Cortex of kidney (tissue), 1 donor: ENCODE results near the gene CAPN8.

Experiments used
- DNase-seq: peaks from one replicate; lab custom pipeline; 2025; lab: John Stamatoyannopoulos, UW

Gene CAPN8

GRCh38 chr1:223665592-223666312 is at the start of gene CAPN8:
Gene CAPN8 (minus strand): TSS chr1:223665701. CDS start chr1:223665646, 55 bp downstream.
- DNase-seq = no peak

GRCh38 chr1:223714849-223715603 is 49.5 kb upstream of the CAPN8 start:
- no peak for DNase-seq

DNA sequence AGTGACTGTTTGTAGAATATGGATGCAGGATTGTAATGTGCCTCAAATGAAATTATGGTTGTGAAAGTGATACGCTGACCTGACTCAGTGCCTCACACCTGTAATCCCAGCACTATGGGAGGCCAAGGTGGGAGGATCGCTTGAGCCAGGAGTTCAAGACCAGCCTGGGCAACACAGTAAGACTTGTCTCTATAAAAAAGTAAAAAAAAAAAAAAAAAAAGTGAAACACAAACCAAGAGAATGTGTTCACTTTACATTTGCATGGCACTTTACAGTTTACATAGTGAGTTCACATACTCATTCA is 48.9 kb upstream of the CAPN8 start:
- DNase-seq = no peak

GRCh38 chr1:223713546-223714420 is 48.3 kb upstream of the CAPN8 start:
- no peak for DNase-seq

DNA sequence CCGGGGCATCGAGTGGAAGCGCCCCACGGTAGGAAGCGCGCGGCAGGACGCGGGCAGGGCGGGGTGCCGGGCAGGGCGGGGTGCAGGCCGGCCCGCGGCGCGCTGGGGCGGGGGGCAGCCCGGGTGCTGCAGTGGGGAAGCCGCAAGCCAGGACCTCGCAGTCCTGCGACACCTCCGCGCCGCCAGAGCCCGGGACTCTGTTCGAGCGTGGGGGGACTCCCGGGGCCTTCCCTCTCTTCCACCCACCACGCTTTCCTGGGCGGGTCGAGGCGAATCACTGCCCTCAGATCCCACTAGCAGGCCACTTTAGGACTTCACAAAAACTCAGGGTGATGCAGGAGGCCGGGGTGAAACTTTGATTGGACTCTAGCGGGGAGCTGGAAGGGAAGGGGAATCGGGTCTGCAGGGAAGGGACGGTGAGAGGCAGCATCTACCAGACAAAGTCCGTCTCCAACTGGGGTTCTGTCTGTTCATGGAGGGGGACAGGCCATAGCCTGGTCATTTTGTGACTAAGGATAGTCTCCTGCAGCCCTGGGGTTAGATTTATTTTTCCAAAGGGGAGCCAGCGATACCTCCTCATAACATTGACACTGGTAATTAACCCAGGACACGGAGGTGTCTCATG is 47.5 kb upstream of the CAPN8 start:
- no peak for DNase-seq

GRCh38 chr1:223712194-223712849 is 46.8 kb upstream of the CAPN8 start, which contains the start of gene CAPN2:
Gene CAPN2 (plus strand): TSS chr1:223712539. CDS start chr1:223712641, 102 bp downstream.
- no peak for DNase-seq

GRCh38 chr1:223711747-223712193 is 46.3 kb upstream of the CAPN8 start:
- no peak for DNase-seq

- no peak for DNase-seq
Measured at GRCh38 chr1:223711173-223711572, 45.7 kb upstream of the CAPN8 start.

- no peak for DNase-seq
Measured at GRCh38 chr1:223710179-223711133, 45.0 kb upstream of the CAPN8 start.

GRCh38 chr1:223709598-223709997 is 44.1 kb upstream of the CAPN8 start:
- no peak for DNase-seq

DNA sequence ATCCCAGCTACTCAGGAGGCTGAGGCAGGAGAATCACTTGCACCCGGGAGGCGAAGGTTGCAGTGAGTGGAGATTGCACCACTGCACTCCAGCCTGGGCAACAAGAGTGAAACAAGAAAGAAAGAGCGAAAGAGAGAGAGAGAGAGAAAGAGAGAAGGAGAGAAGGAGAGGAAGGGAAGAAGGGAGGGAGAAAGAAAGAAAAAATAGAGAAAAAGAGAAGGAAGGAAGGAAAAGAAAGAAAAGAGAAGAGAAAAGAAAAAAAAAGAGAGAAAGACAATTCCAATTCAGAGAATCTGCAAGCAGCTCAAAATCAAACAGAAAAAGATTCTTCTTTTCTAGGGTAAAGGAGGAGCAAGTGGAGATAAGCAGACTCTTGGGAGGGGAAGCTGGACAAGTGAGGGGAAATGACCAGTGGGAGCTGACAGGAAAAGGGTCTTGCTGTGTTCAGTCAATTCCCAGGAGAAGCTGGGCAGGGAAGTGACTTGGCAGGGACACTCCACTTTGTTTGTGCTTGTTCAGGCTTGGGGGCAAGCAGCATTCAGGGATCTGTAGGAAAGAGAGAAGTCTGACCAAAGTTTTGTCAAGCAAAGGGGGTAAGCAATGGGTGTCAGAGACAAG is 43.3 kb upstream of the CAPN8 start:
- DNase-seq = no peak

GRCh38 chr1:223708001-223708359 is 42.5 kb upstream of the CAPN8 start:
- no peak for DNase-seq

DNA sequence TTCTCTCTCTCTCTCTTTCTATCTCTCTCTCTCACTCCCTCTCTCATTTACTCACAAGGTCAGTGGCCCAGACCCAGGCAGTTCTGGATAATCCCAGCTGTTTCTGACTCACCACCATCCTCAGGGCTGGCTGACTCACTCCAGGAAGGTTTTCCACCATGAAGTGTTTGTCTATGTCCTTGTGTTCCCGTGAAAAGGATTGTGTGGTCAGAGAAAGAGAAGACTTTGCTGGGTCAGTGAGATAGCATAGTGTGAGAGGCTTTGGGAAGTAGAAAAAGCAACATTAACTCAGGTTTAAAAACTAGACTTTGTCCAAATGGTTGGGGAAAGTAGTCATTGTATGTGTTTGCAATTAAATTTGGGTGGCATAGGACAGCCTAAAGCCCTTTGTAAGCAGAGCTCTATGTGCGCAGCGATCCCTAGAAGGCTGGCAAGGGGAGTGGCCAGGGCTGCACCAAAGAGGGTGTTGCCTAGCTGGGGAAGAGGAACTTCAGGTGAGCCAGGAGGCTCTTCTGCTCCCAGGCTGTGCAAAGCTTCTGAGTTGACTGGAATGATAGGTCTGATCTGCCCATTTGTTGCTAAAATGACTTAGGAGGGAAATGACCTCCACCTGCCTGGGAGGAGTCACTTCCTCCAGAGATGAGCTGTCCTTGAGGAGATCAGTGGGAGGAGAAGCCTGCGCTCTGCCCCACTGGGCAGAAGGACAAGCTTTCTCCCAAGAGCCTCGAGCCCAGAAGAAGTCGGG is 41.9 kb upstream of the CAPN8 start:
- no peak for DNase-seq

- DNase-seq = no peak
Measured at GRCh38 chr1:223706077-223706973, 40.8 kb upstream of the CAPN8 start.

GRCh38 chr1:223704921-223705878 is 39.7 kb upstream of the CAPN8 start:
- no peak for DNase-seq

- DNase-seq = no peak
Measured at GRCh38 chr1:223703668-223704013, 38.1 kb upstream of the CAPN8 start.
